ENCODE measurements around the gene EPHX1.

GRCh38 chr1:225859151-225859550 is 49.2 kb downstream of the EPHX1 start:
- TF ChIP-seq POLR2A (IDR thresholded peaks at IDR 0.05; ENCODE audit: low read length) (no peak), GATA1 (IDR thresholded peaks at IDR 0.05; ENCODE audit: low read depth, low read length) (no peak)

All from erythroblast (primary cell).